NCI-H2107 (cell line): ENCODE measurements around the gene CHCHD6.

Experiments used
- DNase-seq: peaks from one replicate; lab custom pipeline; 2025; lab: John Stamatoyannopoulos, UW

Gene CHCHD6

GRCh38 chr3:126895178-126896066, 191.4 kb downstream of the CHCHD6 start:
- DNase-seq, result no peak

GRCh38 chr3:126896067-126896441, 192.0 kb downstream of the CHCHD6 start:
- no peak for DNase-seq

DNA sequence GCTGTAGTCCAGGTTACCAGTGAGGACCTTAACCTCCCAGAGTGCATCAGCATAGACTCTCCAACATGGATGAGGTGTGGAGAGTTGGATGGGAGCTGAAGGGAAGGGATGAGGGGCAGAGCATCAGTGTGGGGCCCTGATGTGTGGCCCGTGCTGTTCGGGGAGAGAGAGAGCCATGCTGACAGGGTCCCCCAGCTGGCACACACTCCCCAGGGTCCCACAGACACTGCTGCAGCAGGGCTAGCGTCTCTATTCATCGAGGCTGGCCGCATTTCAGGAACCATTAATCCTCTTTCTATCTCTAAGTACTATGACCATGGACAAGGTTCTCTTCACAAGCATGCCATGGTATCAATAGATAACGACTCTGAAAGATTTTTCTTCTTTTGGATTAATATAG, 192.9 kb downstream of the CHCHD6 start:
- DNase-seq, result no peak

DNA sequence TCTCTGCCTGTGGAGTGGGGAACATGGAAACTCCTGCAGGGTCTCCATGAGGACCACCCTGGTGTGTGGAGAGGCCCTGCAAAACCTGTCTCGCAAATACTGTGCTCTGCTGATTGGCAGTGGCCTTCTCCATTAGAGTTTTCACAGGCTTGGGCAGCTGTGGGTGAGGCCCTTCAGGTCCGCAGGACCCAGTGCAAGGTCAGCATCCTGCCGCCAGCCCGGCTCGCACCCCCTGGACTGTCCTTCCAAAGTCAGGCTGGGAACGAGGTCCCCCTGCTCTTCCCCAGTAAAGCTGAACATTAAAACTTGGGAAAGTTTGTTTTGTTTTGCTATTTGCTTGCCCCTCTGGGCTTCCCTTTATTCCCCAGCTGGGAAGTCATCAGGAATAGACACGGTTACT, 193.9 kb downstream of the CHCHD6 start:
- DNase-seq, result no peak

DNA sequence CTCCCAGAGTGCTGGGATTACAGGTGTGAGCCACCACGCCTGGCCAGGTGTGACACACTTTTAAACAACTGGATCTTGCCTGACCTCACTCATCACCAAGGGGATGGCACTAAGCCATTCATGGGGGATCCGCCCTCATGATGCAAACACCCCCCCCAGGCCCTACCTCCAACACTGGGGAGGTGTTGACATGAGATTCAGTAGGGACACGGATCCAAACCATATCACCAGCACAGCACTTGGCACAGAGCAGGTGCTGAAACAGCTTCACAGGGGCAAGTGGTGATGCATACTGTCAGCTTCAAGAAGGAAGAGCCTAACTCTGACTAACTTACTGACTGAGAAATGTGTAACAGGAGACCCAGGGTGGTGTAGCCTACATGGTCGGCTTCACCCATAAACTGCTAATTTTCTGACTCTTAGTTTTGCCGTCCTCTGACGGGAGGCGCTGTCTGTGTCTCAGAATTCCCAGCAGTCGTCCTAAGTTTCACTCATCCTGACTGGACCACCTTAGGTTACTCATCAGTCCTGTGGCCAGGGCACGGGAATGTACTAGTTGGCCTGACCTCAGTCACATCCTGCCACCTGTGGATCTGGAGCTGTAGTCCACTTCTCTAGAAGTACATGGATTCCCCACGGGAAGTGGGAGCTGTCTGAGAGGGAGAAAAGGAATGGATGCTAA, 197.0 kb downstream of the CHCHD6 start:
- no peak for DNase-seq

DNA sequence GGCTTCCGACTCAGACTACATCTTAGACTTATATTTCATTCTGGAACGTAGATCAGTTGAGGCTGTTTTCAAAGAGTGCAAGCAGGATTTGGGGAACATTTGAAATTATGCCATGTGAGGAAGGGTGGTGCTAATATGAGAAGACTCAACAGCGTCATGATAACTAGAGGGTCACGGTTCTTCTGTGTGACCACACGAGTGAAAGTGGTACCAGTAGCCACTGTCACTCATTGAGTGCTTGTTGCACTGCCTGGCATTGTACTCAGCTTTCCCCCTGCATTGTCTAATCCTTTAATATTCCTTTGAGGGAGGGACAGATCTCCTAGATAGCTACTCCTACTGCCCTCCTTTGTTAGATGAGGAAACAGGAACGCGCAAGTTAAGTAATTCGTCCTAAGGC, 197.6 kb downstream of the CHCHD6 start:
- DNase-seq, result no peak

DNA sequence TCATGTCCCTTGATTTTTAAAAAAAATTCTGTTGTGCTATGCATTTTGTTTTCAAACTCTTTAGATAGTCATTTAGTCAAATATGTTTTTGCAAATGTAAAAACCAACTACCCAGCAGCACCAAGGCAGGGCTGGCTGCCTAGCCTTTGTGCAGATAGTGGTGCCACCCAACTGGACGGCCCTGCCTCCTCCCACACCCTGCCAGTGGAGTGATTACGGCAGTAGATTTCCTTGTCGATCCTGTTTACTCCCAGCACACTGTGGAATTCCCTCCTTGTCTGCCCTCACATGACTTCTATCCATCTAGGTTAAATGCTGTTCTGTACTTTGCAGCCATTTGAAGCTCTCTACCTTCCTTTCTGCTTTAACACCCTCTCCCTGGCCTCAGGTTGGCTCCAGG, 199.5 kb downstream of the CHCHD6 start:
- no peak for DNase-seq

DNA sequence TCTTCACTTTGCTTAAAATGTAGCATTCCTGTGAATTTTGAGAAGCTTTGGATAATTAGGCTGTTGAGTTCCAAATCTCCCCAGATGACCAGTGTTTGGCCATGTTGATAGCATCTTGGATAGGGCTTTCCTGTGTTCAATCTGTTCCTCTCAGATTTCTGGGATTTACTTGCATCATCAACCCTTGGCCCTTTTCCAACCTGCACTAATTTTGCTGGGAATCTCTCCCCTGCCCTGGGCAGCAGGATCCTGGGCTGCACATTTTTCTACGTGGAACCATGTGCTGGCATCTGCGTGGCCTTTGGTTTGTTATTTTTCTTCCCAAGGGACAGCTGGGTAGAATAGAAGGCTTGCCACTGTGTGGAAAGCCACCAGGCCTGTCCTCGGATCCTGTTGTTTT, 203.5 kb downstream of the CHCHD6 start:
- no peak for DNase-seq

- DNase-seq, result no peak
Measured at GRCh38 chr3:126908752-126909275, 204.8 kb downstream of the CHCHD6 start.

GRCh38 chr3:126910231-126910630, 206.2 kb downstream of the CHCHD6 start:
- no peak for DNase-seq

DNA sequence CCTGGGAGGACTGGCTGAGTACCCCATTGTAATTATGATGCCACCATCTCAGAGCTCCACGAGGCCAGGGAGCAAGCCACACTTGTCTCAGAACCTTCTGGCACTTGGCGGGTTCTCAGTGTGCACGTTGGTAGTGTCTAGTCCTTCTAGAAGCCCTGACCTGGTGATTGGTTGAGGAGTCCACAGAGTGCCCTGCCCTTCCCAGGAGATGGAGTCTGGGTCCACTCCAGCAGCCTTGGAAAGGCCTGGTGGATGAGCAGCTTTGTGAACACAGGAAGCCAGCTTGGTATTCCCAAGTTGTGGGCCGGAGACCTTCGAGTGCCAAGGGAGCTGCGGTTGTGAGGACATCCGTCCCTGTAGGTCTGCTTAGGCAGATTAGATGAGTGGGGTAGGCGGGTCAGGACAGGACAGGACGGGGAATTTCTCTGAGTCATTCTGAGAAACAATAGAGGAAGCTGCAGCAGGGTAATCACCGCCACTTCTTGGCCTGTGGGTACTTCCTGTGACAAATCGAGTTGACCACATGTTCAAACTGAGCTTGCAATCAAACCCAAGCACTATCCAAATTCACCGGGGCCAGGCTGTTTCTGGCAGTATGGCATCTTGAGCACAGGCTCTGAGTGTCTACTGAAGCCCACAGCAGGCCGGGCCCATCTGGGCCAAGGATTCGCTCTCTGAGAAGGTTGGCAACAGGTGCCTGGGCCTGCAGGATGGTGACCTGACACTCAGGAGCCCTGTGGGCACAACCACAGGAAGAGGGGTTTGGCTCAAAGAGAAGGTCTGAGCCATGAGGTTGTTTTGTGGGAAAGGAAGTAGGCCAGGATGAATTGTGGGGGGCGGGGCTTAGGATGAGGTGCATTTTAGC, 207.4 kb downstream of the CHCHD6 start:
- no peak for DNase-seq

DNA sequence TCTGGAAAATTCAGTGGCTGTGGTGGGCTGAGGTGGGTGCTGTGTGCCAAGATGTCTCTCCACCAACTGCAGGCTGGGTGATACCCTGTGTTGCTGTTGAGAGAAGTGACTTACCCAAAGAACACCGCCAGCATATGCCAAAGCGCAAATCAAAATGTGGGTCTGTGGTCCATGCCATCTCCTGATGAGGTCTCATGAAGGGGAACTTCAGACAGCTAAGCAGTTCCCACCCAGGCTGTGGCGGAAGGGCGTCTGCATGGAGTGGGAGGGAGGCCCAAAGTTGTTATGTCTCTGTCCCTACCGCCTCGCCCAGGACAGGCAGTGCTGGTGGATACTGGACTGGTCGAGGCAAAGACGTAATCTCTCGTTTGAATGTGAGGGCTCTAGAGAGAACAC, 208.0 kb downstream of the CHCHD6 start:
- DNase-seq, result no peak

DNA sequence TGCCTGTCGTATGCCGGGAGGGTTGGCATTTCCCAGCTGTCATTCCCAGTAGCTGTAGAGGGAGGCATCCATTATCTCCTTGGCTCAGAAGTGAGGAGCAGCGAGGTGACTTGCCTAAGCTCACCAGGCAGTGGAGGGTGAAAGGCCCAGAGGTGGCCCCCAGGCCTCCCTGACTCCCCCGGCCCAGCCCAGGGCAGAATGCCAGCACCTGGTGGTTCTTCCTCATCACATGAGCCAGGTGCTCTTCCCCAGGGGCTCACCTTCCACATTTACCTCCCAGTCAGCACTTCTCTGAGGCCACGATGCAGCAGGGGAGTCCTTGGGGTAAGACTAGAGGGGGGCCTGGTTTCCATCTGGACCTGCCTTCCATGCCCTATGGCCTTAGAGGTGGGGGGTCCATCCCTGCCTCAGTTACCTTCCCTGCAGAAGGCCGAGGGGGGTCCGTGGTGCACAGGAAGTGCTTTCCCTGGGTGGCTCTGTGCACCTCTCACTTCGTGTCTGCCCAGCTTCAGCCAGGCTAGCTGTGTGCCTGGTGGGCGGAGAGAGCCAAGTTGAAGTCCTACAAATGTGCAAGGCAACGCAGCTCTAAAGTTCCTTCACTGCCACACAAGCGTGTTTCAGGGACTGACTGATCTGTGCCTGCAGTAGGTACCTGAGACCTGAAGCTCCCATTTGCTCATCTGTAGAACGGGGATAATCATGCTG, 208.6 kb downstream of the CHCHD6 start:
- no peak for DNase-seq

DNA sequence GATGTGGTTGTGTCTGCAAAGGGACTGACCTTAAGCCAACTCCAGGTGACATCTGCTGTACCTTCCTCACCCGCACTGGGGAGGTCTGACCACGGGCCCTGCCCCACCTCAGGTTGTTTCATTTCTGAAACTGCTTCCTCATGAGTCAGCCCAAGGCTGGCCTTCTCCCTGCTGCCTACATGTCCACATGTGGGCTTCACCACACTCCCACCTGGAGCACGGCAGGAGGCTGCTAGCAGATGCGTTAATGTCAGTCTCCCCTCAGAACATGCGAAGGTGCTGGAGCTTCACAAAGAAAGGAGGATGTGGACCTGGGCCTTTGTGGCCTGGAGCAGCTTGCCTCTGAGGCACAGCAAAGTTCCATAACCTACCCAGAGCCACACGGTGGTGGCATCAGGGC, 209.5 kb downstream of the CHCHD6 start:
- DNase-seq, result no peak

- peak; percentile 77 for DNase-seq
Measured at GRCh38 chr3:126914226-126914625, 210.2 kb downstream of the CHCHD6 start.

- no peak for DNase-seq
Measured at GRCh38 chr3:126915015-126915414, 211.0 kb downstream of the CHCHD6 start.

DNA sequence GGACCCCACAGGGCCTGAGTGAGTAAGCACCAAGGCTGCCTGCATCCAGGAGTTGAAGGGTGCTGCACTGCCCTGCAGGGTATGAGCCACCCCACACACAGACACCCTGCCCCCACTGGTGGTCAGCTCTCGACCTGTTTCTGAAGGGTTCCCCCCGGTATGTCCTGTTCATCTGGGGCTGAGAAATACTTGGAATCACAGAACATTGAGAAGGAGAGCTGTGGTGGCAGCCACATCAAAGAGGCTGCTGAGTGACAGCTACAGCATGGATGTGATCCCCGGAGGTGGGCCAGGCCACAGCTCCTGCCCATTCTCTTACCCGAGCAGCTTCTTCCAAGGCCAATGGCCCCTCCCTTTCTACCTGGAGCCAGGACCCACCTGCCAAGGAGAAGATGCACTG, 212.5 kb downstream of the CHCHD6 start:
- DNase-seq, result no peak

- no peak for DNase-seq
Measured at GRCh38 chr3:126917232-126917804, 213.3 kb downstream of the CHCHD6 start.

DNA sequence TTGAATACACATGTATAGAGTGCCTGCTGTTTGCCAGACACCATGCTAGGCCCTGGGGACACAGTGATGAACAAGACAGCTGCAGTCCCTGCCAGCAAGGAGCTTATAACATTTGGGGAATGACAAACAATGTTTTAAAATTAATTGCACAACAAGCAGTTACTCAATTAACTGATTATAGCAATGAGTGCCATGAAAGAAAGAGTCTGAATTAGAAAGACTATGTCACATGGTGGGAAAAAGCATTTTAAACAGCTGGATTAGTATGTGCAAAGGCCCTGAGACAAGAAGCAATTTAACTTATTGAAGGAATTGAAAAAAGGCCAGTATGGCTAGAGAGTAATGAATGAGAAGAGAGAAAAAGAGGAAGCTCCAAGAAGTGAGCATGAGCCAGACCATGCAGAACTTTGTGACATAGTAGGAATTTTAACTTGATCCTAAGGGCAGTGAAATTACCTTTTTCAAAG, 214.3 kb downstream of the CHCHD6 start:
- no peak for DNase-seq

DNA sequence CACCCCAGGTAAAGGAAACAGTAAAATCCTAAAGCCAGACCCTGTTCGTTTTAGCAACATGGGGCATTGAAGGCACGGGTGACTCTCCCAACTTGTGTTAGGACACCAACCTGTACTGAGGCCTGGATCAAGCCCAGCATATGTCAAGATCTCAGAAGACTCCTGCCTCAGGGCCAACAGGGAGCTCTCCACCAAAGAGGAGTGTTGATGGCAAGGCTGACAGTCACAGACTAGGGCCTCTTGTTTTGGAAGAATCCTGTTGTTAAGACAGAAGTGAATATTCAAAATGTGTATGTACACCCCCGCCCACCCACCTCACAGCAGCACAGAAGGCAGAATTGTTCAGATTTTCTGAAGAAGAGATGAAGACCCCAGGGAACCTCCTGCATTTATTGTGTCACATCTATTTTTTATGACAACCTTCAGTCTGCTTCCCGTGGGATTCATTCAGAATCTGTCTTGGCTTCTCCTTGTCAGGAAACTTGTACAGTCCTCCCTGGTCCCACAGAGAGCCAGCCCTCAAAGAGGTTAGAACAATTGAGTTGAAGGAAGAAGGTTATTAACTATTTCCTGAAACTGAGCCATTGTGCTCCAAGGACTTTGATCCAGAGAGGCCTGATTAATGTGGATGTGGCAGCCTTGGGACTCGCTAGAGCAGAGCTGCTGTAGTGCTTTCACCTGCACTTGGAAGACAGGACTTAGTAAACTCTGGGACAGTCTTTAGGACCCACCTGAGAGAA, 217.2 kb downstream of the CHCHD6 start:
- DNase-seq, result no peak

DNA sequence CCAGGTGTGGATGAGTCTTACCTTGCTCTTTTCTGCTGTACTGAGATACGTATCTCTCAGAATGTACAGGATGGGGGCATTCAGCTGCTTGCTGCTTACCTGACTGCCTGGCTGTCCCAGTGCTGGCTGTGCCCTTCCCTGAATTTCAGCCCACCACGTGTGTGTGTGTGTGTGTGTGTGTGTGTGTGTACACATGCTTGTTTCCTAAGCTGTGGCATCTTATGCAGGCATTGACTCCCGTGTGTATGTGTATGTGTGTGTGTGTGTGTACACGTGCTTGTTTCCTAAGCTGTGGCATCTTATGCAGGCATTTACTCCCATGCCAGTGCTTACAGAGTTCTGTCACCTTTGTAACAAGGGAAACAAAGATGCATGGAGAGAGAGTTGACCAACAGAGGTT, 218.4 kb downstream of the CHCHD6 start:
- no peak for DNase-seq
